SU-DHL-6 (cell line): ENCODE measurements around the gene TIAM2.

Experiments
- CTCF ChIP-seq: fragments of 200-600 bp; sonication (generic); IDR thresholded peaks from one replicate; pipeline ENCODE4 v1.5.1; 2017; ENCODE audit warnings: antibody characterized with exemption, mild to moderate bottlenecking, low read length, moderate library complexity; ENCODE audit not compliant: insufficient read depth, poor library complexity, severe bottlenecking
- EZH2phosphoT487 ChIP-seq: fragments of 200-600 bp; sonication (generic), shearing (Covaris generic); conservative IDR thresholded peaks from 2 replicates; pipeline ENCODE4 v1.6.1; 2018; ENCODE audit warnings: mild to moderate bottlenecking, antibody characterized with exemption, low read length, moderate library complexity, mixed read lengths

- TF ChIP-seq CTCF (no peak), EZH2phosphoT487 (no peak)
Measured at GRCh38 chr6:155267411-155267810, 272.3 kb downstream of the TIAM2 start.
